ENCODE results near the gene MAP3K20.

DNA sequence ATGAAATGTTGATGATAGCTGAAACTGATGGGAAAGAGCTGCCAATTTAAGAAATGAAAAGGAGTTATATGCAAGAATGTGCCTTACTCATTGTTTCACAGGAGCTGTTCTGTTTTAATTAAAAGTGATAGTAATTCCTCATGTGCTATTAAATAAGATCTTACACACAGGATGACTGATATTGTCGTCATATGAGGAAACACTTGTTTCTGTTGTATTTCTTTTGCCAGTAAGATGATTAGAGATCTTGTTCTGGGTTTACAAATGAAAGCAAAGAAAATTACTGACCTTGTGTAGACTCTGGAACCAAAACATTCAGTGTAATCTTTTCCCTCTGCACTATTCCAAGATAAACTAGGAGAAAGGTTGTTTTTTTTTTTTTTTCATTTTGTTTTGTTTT is 123.6 kb downstream of the MAP3K20 start:
- TF ChIP-seq CTCF (IDR thresholded peaks at IDR 0.05; ENCODE audit: extremely low read depth in 1 of 2, insufficient read depth in 1 of 2, low read depth in 1 of 2, low read length in 2 of 2): no peak
- TF ChIP-seq MYC (IDR thresholded peaks at IDR 0.05; ENCODE audit: low read depth, low read length): no peak
- no peak for TF ChIP-seq JUN (IDR thresholded peaks at IDR 0.05; ENCODE audit: borderline replicate concordance, insufficient read depth, insufficient read length, low read depth)
- no peak for TF ChIP-seq EZH2 (IDR thresholded peaks at IDR 0.05; ENCODE audit: borderline replicate concordance, low read depth, low read length, severe bottlenecking)
- TF ChIP-seq POLR2A (IDR thresholded peaks at IDR 0.05; ENCODE audit: low read depth, low read length): no peak
- no peak for TF ChIP-seq POLR2AphosphoS5 (IDR thresholded peaks at IDR 0.05; ENCODE audit: insufficient read depth, low read depth, low read length)
- TF ChIP-seq, protein P1, sequence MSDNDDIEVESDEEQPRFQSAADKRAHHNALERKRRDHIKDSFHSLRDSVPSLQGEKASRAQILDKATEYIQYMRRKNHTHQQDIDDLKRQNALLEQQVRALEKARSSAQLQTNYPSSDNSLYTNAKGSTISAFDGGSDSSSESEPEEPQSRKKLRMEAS (IDR thresholded peaks at IDR 0.05; ENCODE audit: insufficient read depth, insufficient read length): no peak
- TF ChIP-seq FOS (IDR thresholded peaks at IDR 0.05; ENCODE audit: borderline replicate concordance, insufficient read depth, low read length): no peak
